SK-N-SH (cell line): Measurements from ENCODE around the gene NCKAP5. TPM values are rescaled to one million over a fixed set of nuclear protein-coding genes. Genes with fewer than 3 reads are reported as not detected.
A peak's percentile ranks its signal among the peaks of the same experiment; 100 is the strongest.

Experiments
- CTCF ChIA-PET: fragments of 300-600, 350-600 bp; formaldehyde crosslinking; extraction: SDS; loops from one replicate; lab custom pipeline; 2021; lab: Yijun Ruan, JAX
- POLR2A ChIA-PET: fragments of 350-600 bp; sonication (Branson Sonifier 250); formaldehyde crosslinking; extraction: SDS; loops from one replicate; lab custom pipeline; 2020; ENCODE audit warnings: antibody characterized with exemption, inconsistent platforms; lab: Yijun Ruan, JAX
- DNase-seq: peaks from one replicate; pipeline ENCODE4 v3.0.0; 2012
- H2AFZ ChIP-seq: fragments of 200-600 bp; sonication (generic); 2 replicates; pipeline ENCODE4 v1.8.1; 2016; ENCODE audit warnings: antibody characterized with exemption, mild to moderate bottlenecking, low read depth
- H3F3A ChIP-seq: fragments of 200-600 bp; sonication (generic); replicated peaks from 2 replicates; pipeline ENCODE3; 2016; ENCODE audit warnings: antibody characterized with exemption, mild to moderate bottlenecking; ENCODE audit not compliant: insufficient read depth
- H3K27ac ChIP-seq, 2 experiments: fragments of 200-500 bp in 1 of 2; fragments of 200-600 bp in 1 of 2; sonication (Bioruptor generic) in 1 of 2; sonication (generic), shearing (Covaris generic) in 1 of 2; 2 replicates each; pipeline versions ENCODE4 v1.5.1 to v1.6.1; 2014 to 2016; ENCODE audit warnings: low read depth in 2 of 2, inconsistent platforms in 1 of 2, low read length in 1 of 2, mild to moderate bottlenecking in 1 of 2, mixed read lengths in 1 of 2
- H3K27me3 ChIP-seq: fragments of 200-600 bp; sonication (generic), shearing (Covaris generic); 2 replicates; pipeline ENCODE4 v1.6.1; 2016; ENCODE audit warnings: mixed run types; ENCODE audit not compliant: insufficient read depth
- H3K36me3 ChIP-seq, 2 experiments: fragments of 200-500 bp in 1 of 2; fragments of 200-600 bp in 1 of 2; sonication (Bioruptor generic) in 1 of 2; sonication (generic) in 1 of 2; replicated peaks in 1 of 2; 2 replicates each; pipeline versions ENCODE3 to v1.5.1; 2014 to 2016; ENCODE audit warnings: low read length in 1 of 2, mild to moderate bottlenecking in 1 of 2; ENCODE audit not compliant: insufficient read depth in 2 of 2, control insufficient read depth in 1 of 2
- H3K4me1 ChIP-seq, 2 experiments: fragments of 200-500 bp in 1 of 2; fragments of 200-600 bp in 1 of 2; sonication (Bioruptor generic) in 1 of 2; sonication (generic), shearing (Covaris generic) in 1 of 2; 2 replicates each; pipeline versions ENCODE4 v1.5.1 to v1.6.1; 2014 to 2016; ENCODE audit warnings: low read depth in 1 of 2, low read length in 1 of 2, mixed run types in 1 of 2; ENCODE audit not compliant: insufficient read depth in 2 of 2, control insufficient read depth in 1 of 2
- H3K4me2 ChIP-seq: fragments of 200-600 bp; sonication (generic), shearing (Covaris generic); 2 replicates; pipeline ENCODE4 v1.6.1; 2017; ENCODE audit warnings: mixed run types
- H3K4me3 ChIP-seq, 2 experiments: fragments of 200-500 bp in 1 of 2; fragments of 200-600 bp in 1 of 2; sonication (Bioruptor generic) in 1 of 2; sonication (generic), shearing (Covaris generic) in 1 of 2; 2 replicates each; pipeline versions ENCODE4 v1.5.1 to v1.8.1; 2014 to 2016; ENCODE audit warnings: low read depth in 2 of 2, inconsistent platforms in 1 of 2, low read length in 1 of 2, mild to moderate bottlenecking in 1 of 2, mixed read lengths in 1 of 2, moderate library complexity in 1 of 2
- H3K79me2 ChIP-seq: fragments of 200-600 bp; sonication (generic); 2 replicates; pipeline ENCODE4 v1.8.1; 2017; ENCODE audit warnings: mild to moderate bottlenecking; ENCODE audit not compliant: insufficient read depth
- H3K9ac ChIP-seq: fragments of 200-600 bp; sonication (generic); 2 replicates; pipeline ENCODE4 v1.6.1; 2017; ENCODE audit warnings: mixed run types
- H3K9me2 ChIP-seq: fragments of 200-600 bp; sonication (generic); 2 replicates; pipeline ENCODE4 v1.6.1; 2017; ENCODE audit warnings: mixed run types
- H3K9me3 ChIP-seq: fragments of 200-600 bp; sonication (generic); 2 replicates; pipeline ENCODE4 v1.6.1; 2017; ENCODE audit warnings: mixed run types, mild to moderate bottlenecking, moderate library complexity
- H4K20me1 ChIP-seq: fragments of 200-600 bp; sonication (generic); 2 replicates; pipeline ENCODE4 v1.6.1; 2017; ENCODE audit warnings: mild to moderate bottlenecking, mixed run types; ENCODE audit not compliant: insufficient read depth
- CTCF ChIP-seq: fragments of 200-600 bp; sonication (generic); IDR thresholded peaks from 2 replicates; pipeline ENCODE4 v1.6.1; 2017; ENCODE audit warnings: antibody characterized with exemption, mild to moderate bottlenecking, moderate library complexity
- GATA2 ChIP-seq: sonication (generic); formaldehyde crosslinking; IDR thresholded peaks from 2 replicates; pipeline ENCODE4 v1.5.0; 2020; ENCODE audit warnings: mild to moderate bottlenecking, missing genetic modification reagents
- JUND ChIP-seq: IDR thresholded peaks from 2 replicates; pipeline ENCODE4 v1.4.0; 2012
- MXI1 ChIP-seq: IDR thresholded peaks from 2 replicates; pipeline ENCODE4 v1.6.1; 2012; ENCODE audit warnings: mild to moderate bottlenecking, low read depth, low read length, improper control_type of control experiment
- NFIC ChIP-seq: IDR thresholded peaks from 2 replicates; pipeline ENCODE4 v1.4.0; 2012; ENCODE audit warnings: borderline replicate concordance
- NRF1 ChIP-seq: IDR thresholded peaks from 2 replicates; pipeline ENCODE4 v1.6.1; 2012; ENCODE audit warnings: low read depth, mild to moderate bottlenecking, low read length
- RAD21 ChIP-seq: IDR thresholded peaks from 2 replicates; pipeline ENCODE4 v1.6.1; 2012; ENCODE audit warnings: mild to moderate bottlenecking, low read length
- RFX5 ChIP-seq: IDR thresholded peaks from 2 replicates; pipeline ENCODE4 v1.6.1; 2012; ENCODE audit warnings: mild to moderate bottlenecking, improper control_type of control experiment, low read length
- RXRA ChIP-seq: IDR thresholded peaks from 2 replicates; pipeline ENCODE4 v1.4.0; 2012; ENCODE audit warnings: low read depth, mild to moderate bottlenecking, borderline replicate concordance
- SMC3 ChIP-seq: IDR thresholded peaks from 2 replicates; pipeline ENCODE4 v1.6.1; 2012; ENCODE audit warnings: low read depth, low read length, improper control_type of control experiment
- TAF1 ChIP-seq: IDR thresholded peaks from 2 replicates; pipeline ENCODE4 v1.6.1; 2012; ENCODE audit warnings: low read depth, mild to moderate bottlenecking, low read length, moderate library complexity, borderline replicate concordance
- TCF12 ChIP-seq: IDR thresholded peaks from 2 replicates; pipeline ENCODE4 v1.4.0; 2012
- WGBS: methylation state at CpG from one replicate; pipeline ENCODE4 v1.1.6; 2017; ENCODE audit warnings: low lambda C conversion rate; 5-methylcytosine and 5-hydroxymethylcytosine counted together
- polyA plus RNA-seq, 3 experiments: library from polyadenylated mRNA; depleted of rRNA; stranded (reverse); fragments of >200 nt; gene quantifications; 2 replicates each; pipeline ENCODE4 v1.2.3, GENCODE V29; 2012
- TF ChIP-seq, protein P1 (sequence below): fragments of 150-350 bp; IDR thresholded peaks from 2 replicates; pipeline ENCODE4 v1.6.1; 2017; ENCODE audit warnings: antibody characterized with exemption, low read length, low read depth, borderline replicate concordance
- TF ChIP-seq, protein P2 (sequence below): IDR thresholded peaks from 2 replicates; pipeline ENCODE4 v1.4.0; 2012; ENCODE audit warnings: low read depth
- TF ChIP-seq, protein P3 (sequence below): IDR thresholded peaks from 2 replicates; pipeline ENCODE4 v1.4.0; 2012; ENCODE audit warnings: low read depth, borderline replicate concordance

NCKAP5 gene
- polyA plus RNA-seq, 1 of the 3 experiments (the other 2 are of a cell fraction), result 0.02 TPM

- no peaks in the 10 kb centered on the region for H4K20me1 ChIP-seq
- H3K79me2 ChIP-seq, result no peaks in the 10 kb centered on the region
- no peak overlapping the region for H3K4me2 ChIP-seq
- H3K4me3 ChIP-seq, result no peak overlapping the region
- POLR2A ChIA-PET, result no interaction called here
- no peaks in the 10 kb centered on the region for H3K9me2 ChIP-seq
- no peaks in the 10 kb centered on the region for H3K36me3 ChIP-seq
- no peaks in the 10 kb centered on the region for H3K9me3 ChIP-seq
- CTCF ChIA-PET, result interaction anchor here (1.1 kb wide), 1 partner anchor 296 kb away, joined by 3 read pairs; no protein-coding TSS in a partner anchor
- no peak for DNase-seq
- TF ChIP-seq RXRA (no peak), RFX5 (no peak), MXI1 (no peak), NFIC (no peak), NRF1 (no peak), JUND (no peak), TCF12 (no peak), TAF1 (no peak)
- TF ChIP-seq, protein P1, sequence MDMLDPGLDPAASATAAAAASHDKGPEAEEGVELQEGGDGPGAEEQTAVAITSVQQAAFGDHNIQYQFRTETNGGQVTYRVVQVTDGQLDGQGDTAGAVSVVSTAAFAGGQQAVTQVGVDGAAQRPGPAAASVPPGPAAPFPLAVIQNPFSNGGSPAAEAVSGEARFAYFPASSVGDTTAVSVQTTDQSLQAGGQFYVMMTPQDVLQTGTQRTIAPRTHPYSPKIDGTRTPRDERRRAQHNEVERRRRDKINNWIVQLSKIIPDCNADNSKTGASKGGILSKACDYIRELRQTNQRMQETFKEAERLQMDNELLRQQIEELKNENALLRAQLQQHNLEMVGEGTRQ, result no peak
- TF ChIP-seq, protein P2, sequence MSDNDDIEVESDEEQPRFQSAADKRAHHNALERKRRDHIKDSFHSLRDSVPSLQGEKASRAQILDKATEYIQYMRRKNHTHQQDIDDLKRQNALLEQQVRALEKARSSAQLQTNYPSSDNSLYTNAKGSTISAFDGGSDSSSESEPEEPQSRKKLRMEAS, result no peak
- TF ChIP-seq, protein P3, sequence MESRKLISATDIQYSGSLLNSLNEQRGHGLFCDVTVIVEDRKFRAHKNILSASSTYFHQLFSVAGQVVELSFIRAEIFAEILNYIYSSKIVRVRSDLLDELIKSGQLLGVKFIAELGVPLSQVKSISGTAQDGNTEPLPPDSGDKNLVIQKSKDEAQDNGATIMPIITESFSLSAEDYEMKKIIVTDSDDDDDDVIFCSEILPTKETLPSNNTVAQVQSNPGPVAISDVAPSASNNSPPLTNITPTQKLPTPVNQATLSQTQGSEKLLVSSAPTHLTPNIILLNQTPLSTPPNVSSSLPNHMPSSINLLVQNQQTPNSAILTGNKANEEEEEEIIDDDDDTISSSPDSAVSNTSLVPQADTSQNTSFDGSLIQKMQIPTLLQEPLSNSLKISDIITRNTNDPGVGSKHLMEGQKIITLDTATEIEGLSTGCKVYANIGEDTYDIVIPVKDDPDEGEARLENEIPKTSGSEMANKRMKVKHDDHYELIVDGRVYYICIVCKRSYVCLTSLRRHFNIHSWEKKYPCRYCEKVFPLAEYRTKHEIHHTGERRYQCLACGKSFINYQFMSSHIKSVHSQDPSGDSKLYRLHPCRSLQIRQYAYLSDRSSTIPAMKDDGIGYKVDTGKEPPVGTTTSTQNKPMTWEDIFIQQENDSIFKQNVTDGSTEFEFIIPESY, result no peak
- TF ChIP-seq, all 33 proteins: peak for 0
- H3K27me3 ChIP-seq, result no peaks in the 10 kb centered on the region
- no peak overlapping the region for H2AFZ ChIP-seq
- WGBS, result 72% methylated on average over 7 of the region's 7 CpGs
- peaks cover 0 to 14% of the 10 kb centered on the region in 2 experiments; a peak in 2 of 4 replicates for H3K4me1 ChIP-seq
- H3F3A ChIP-seq, result no peaks in the 10 kb centered on the region
- H3K9ac ChIP-seq, result no peak overlapping the region
- no peak overlapping the region for H3K27ac ChIP-seq
Observed at GRCh38 chr2:133264989-133265401, 303.3 kb downstream of the NCKAP5 start.

DNA sequence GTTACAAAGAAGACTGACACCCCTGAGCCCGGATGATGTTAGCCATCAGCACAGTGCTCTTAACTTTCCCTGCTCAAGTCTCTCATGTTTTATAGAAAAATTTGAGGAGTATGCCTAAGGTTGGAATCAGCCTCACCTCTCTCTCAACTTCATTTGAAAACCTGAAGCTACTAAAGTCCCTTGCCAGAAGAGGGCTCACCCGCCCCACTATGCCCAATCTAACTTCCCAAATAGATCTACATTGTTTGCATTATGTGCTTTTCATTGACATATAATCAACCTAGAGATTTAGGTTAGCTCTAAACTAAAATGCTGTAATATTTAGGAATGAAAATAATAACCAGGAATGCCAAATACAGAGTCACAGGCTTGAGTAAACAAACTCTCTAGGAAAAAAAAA is 305.4 kb downstream of the NCKAP5 start:
- POLR2A ChIA-PET, result no interaction called here
- Histone ChIP-seq H3K9ac (no peak overlapping the region), H4K20me1 (no peaks in the 10 kb centered on the region), H3K4me3 (no peak overlapping the region), H3K4me2 (no peak overlapping the region), H3K27ac (no peak overlapping the region), H3K9me3 (no peaks in the 10 kb centered on the region), H2AFZ (0 out of 2 replicates have a peak overlapping the region, but pooled peaks have one; percentile 29), H3K79me2 (no peaks in the 10 kb centered on the region), H3K4me1 (peaks cover 0 to 14% of the 10 kb centered on the region in 2 experiments; a peak in 2 of 4 replicates), H3F3A (no peaks in the 10 kb centered on the region), H3K27me3 (no peaks in the 10 kb centered on the region), H3K9me2 (no peaks in the 10 kb centered on the region), H3K36me3 (no peaks in the 10 kb centered on the region)
- DNase-seq, result no peak
- CTCF ChIA-PET, result interaction anchor here (2.2 to 2.7 kb wide), 3 partner anchors 10 to 517 kb away, joined by 7 to 14 read pairs (median 12); no protein-coding TSS in a partner anchor
- peak; percentile 41; the same call in 1 of the 2 replicates for TF ChIP-seq SMC3
- TF ChIP-seq CTCF, result peak; percentile 48
- TF ChIP-seq RAD21, result peak; percentile 65
- no peak for TF ChIP-seq GATA2 (CRISPR knock-in tag)
- WGBS, result 50% methylated on average over 2 of the region's 2 CpGs
